ENCODE results near the gene TCEAL1.

The TCEAL1 gene

DNA sequence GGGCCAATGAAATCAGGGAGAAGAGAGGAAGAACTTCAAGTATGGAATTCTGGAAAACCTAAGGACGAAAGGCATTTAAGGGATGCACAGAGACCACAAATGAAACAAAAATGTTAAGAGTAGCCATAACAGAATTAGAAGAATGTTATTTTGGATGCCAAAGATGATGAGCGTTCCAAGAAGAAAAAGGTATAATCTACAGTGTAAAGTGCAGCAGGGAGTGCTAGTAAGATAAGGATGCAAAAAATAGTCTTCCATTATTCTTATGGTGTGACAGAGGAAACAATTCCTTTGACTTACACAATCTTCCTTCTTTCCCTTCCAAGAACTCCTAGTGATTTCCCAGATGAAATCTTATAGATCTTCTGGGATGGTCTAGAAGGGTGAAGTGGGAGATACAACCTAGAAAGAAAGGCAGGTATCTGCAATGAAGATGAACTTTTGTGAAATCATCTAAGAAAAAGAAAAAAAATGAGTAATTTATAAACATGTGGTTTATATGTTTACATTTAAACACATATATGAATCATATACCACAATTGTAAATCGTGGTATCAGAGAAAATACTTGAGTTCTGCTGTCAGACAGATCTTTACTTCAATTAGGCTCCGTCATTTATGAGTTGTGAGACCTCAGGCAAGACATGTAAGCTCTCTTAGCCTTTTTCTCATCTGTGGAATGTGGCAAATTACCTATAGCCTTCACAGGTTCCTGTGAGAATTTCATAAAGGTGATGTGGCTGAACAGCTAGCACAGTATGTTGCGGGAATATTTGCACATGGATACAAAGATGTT is 49.6 kb downstream of the TCEAL1 start:
- no peak for DNase-seq (ENCODE audit: low read depth in 3 of 3)

Data from stimulated activated CD4-positive, alpha-beta T cell treated with anti-CD3 and anti-CD28 coated beads, TNF-alpha, amount 100 ng/mL, for 24 hours (primary cell).